Bronchial epithelial cell (primary cell): Measurements from ENCODE around the gene IFT74. TPM values are rescaled to one million over a fixed set of nuclear protein-coding genes. Genes with fewer than 3 reads are reported as not detected.

Experiments
- DNase-seq: peaks from one replicate; pipeline ENCODE4 v3.0.0-alpha.2; 2010; ENCODE audit warnings: low read depth
- FAIRE-seq: peaks from 2 replicates; lab custom pipeline; 2011; peaks lifted over from hg19 to GRCh38; lab: Jason Lieb, UNC
- H3K27me3 ChIP-seq: 2 replicates; pipeline ENCODE4 v1.5.1; 2011; ENCODE audit warnings: low read length; ENCODE audit not compliant: control insufficient read depth, insufficient read depth
- H3K36me3 ChIP-seq: 2 replicates; pipeline ENCODE4 v1.5.1; 2011; ENCODE audit warnings: low read length; ENCODE audit not compliant: control insufficient read depth, insufficient read depth
- H3K4me3 ChIP-seq: 2 replicates; pipeline ENCODE4 v1.5.1; 2011; ENCODE audit warnings: mild to moderate bottlenecking, low read depth, low read length, control low read depth
- total RNA-seq: library from RNA; depleted of rRNA; stranded (reverse); fragments of >200 nt; gene quantifications from 2 replicates; pipeline ENCODE4 v1.2.1, GENCODE V29; 2014
- TF ChIP-seq, protein P1 (sequence below): IDR thresholded peaks from 2 replicates; pipeline ENCODE4 v1.5.1; 2011; ENCODE audit warnings: mild to moderate bottlenecking, moderate library complexity, low read length, control low read depth, inconsistent platforms; ENCODE audit not compliant: insufficient read depth, severe bottlenecking

The IFT74 gene
- total RNA-seq, 1 donor from 2014 or later: 6.8 TPM

DNA sequence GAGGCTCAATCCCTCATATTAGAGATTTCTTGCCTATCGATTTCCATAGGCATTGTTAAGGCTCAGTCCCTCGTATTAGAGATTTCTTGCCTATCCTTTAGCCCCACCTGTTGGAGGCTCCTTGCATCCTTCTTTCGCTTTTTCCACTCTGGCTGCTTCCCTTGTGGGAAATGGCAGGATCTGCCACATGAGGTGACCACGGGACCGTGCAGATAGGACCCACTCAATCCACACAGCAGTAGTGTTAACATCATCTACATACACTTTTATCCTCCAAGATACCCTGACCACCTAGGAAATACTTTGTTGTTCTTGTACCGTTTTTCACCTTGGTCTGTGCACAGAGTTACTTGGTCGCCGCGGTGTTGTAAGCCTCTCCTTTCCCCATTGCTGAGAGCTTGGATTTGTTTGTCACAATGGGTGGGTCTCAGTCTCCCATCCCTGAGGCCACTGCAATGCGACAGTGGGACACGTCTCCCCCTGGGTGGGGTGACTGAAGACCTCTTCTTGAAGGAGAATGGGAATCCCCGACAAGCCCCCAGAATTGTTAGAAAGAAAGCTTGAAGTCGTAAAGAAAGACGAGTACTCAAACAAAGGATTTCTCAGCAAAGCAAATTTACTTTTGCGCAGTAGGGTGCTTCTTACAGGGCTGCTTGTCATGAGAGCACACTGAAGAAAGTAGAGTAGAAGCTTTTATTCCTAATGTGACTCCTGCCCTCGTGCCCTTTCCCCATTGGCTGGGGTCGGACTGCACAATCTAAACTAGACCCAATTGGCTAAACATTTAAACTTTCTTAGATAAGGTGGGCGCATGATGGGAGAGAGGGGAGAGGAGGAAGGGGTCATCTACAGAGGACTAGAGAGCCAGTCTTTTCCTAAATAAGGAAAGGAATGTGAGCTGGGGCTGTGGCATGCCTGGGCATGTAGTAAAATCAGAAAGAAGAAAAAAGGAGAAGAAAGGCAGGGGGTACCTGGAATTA lies 19.8 kb downstream of the IFT74 start:
- Histone ChIP-seq H3K4me3 (no peak overlapping the region), H3K27me3 (no peaks in the 10 kb centered on the region), H3K36me3 (no peaks in the 10 kb centered on the region)
- FAIRE-seq (peak; percentile 43), DNase-seq (peak; percentile 42)
- TF ChIP-seq, protein P1, sequence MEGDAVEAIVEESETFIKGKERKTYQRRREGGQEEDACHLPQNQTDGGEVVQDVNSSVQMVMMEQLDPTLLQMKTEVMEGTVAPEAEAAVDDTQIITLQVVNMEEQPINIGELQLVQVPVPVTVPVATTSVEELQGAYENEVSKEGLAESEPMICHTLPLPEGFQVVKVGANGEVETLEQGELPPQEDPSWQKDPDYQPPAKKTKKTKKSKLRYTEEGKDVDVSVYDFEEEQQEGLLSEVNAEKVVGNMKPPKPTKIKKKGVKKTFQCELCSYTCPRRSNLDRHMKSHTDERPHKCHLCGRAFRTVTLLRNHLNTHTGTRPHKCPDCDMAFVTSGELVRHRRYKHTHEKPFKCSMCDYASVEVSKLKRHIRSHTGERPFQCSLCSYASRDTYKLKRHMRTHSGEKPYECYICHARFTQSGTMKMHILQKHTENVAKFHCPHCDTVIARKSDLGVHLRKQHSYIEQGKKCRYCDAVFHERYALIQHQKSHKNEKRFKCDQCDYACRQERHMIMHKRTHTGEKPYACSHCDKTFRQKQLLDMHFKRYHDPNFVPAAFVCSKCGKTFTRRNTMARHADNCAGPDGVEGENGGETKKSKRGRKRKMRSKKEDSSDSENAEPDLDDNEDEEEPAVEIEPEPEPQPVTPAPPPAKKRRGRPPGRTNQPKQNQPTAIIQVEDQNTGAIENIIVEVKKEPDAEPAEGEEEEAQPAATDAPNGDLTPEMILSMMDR: peak; percentile 33

DNA sequence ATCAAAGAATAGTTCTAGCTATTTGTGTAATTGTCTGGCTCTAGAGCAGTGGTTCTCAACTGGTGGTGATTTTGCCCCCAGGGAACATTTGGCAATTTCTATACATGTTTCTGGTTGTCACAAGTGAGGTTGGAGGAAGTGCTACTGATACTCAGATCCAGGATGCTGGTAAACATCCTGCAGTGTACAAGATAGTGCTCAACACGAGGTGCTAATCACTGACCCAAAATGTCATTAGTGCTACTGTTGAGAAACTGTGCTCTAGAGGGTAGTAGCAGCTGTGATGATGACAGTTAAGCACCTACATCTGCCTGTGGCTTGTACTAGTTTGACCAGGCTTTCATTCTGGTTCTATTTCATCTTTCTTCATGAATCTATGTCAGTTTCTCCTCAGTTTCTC lies 27.1 kb downstream of the IFT74 start:
- Histone ChIP-seq H3K27me3 (no peaks in the 10 kb centered on the region), H3K4me3 (no peak overlapping the region), H3K36me3 (no peaks in the 10 kb centered on the region)
- no peak for FAIRE-seq
- DNase-seq: no peak
- TF ChIP-seq, protein P1: no peak

DNA sequence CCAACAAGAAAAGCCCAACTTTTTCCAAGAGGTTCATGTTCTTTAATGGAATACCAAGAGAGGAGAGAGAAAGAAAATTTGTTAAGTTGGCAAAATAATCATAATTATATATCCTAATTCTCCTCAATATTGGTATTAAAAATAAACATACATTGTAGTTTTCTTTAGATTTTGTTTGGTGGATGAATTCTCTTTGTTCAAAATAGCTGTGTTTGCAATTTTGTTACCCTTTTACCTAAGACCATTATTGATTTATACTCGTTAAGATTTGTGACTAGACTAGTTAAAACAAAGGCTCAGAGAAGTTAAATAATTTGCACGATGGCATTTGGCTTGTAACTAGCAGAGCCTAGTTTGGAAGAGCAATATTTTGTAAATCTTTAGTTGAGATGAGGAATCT lies 39.6 kb downstream of the IFT74 start:
- DNase-seq: no peak
- no peaks in the 10 kb centered on the region for H3K27me3 ChIP-seq
- no peaks in the 10 kb centered on the region for H3K36me3 ChIP-seq
- TF ChIP-seq, protein P1: no peak
- H3K4me3 ChIP-seq: no peak overlapping the region
- FAIRE-seq: no peak

DNA sequence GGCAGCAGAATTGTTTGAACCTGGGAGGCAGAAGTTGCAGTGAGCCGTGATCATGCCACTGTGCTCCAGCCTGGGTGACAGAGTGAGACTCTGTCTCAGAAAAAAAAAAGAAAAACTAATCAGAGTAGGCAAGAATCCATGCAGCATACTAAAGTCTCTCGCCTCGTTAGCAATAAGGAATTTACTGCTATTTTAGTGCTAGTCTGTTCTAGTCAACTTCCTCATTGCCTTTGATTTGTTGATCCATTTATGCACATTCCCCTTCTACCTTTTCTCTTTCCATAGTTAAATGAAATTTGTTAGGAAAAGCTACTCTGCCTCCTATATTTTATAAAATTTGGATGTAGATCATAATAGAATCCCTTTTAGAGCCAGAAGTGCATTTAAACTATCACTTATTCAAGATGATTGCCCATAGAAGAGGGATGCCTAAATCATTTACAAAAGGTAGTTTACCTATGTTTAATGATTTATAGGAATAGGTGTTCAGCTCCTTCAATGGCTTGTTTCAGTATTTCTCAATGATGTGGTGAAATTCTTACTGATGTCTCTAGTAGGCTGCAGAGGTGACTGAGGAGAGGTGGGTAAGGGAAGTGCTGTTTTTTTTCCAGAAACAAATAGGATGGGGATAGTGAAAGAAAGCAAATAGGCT lies 47.3 kb downstream of the IFT74 start:
- Histone ChIP-seq H3K36me3 (no peaks in the 10 kb centered on the region), H3K27me3 (no peaks in the 10 kb centered on the region), H3K4me3 (no peak overlapping the region)
- TF ChIP-seq, protein P1: no peak
- no peak for DNase-seq
- FAIRE-seq: no peak

DNA sequence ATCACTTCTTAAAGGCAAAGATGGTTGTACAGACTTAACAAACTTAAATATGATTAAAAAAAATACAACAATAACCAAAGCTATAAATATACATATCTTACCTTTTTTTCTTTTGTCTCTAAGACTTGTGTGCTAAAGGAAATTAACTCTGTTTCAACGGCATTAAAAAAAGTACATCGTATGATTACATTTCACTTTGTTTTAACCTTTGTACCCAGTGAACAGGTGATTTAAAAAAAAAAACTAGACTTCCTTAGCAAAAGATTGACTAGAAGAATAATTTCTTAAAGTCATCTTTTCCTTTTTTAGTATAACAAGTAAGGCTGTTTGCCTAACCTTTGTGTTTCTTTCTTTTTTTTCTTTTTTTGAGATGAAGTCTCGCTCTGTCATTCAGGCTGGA lies 49.3 kb downstream of the IFT74 start, which contains the start of gene LRRC19:
LRRC19 (minus strand) TSS at position 182 of the 400 bp plus-strand sequence. CDS start 5,978 bp downstream, outside the sequence.
- no peaks in the 10 kb centered on the region for H3K27me3 ChIP-seq
- DNase-seq: no peak
- no peaks in the 10 kb centered on the region for H3K36me3 ChIP-seq
- H3K4me3 ChIP-seq: no peak within 1 kb of the TSS
- FAIRE-seq: no peak
- TF ChIP-seq, protein P1: no peak
